Activated T-helper 1 cell treated with anti-CD3 and anti-CD28 coated beads, Interleukin-12 subunit alpha, Interleukin-12 subunit beta, Interleukin-2, Interleukin-4 antibody, amounts not matched to agents 30 ng/mL and 10 ng/mL and 1 ng/mL, durations not matched to agents 14 hours and 24 hours and 36 hours (primary cell): ENCODE measurements around the gene STX7. TPM values are rescaled to one million over a fixed set of nuclear protein-coding genes. Genes with fewer than 3 reads are reported as not detected.
"Not testable (repeated sequence)": the region's sequence is repeated elsewhere in the genome, so short reads cannot be mapped to it uniquely, and the experiment has no call there.

ENCODE experiments used
- DNase-seq: peaks from one replicate; pipeline ENCODE4 v3.0.0; 2021; ENCODE audit warnings: low spot score
- H3K27ac Mint-ChIP-seq: one replicate; pipeline ENCODE4 v1.8.0; 2021; ENCODE audit warnings: mild to moderate bottlenecking, mixed read lengths
- H3K27me3 Mint-ChIP-seq: one replicate; pipeline ENCODE4 v1.8.0; 2022; ENCODE audit warnings: mild to moderate bottlenecking, moderate library complexity, mixed read lengths; ENCODE audit not compliant: insufficient read depth
- H3K36me3 Mint-ChIP-seq: one replicate; pipeline ENCODE4 v1.8.0; 2021; ENCODE audit warnings: low read depth, mixed read lengths
- H3K4me1 Mint-ChIP-seq: one replicate; pipeline ENCODE4 v1.8.0; 2021; ENCODE audit warnings: low read depth, mixed read lengths
- H3K4me3 Mint-ChIP-seq: one replicate; pipeline ENCODE4 v1.8.0; 2021; ENCODE audit warnings: mild to moderate bottlenecking, moderate library complexity, mixed read lengths
- H3K9me3 Mint-ChIP-seq: one replicate; pipeline ENCODE4 v1.8.0; 2021; ENCODE audit warnings: mixed read lengths
- intact Hi-C: fragments of 100-400 bp; cut with micrococcal nuclease; formaldehyde crosslinking; loops from one replicate; pipeline ENCODE4 v1.15.1; 2024
- total RNA-seq: library from RNA; stranded (reverse); gene quantifications from 2 replicates; pipeline ENCODE4 v1.2.3, GENCODE V29; 2022

Gene STX7
- total RNA-seq: 17.3 and 17.5 TPM in 2 replicates

GRCh38 chr6:132512638-132513632 is at the start of gene STX7:
STX7 (minus strand) TSS chr6:132513116; CDS start chr6:132503530, 9,586 bp downstream.
- intact Hi-C loops: loop anchor here (1.0 to 2.0 kb wide), 3 partner anchors 18 to 301 kb away; partner anchors contain the start of gene RPS12

DNA sequence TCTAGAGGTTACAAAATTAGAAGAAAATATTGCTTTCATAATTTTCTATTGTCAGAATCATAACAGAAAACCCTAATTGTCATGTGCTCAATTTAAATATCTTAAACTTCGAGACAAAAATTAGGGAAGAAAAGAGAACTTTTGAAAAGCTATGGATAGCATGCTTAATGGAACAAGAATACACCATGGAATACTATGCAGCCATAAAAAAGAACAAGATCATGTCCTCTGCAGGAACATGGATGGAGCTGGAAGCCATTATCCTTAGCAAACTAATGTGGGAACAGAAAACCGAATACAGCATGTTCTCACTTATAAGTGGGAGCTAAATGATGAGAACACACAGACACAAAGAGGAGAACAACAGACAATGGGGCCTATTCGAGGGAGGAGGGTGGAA is 47.2 kb upstream of the STX7 start:
- H3K4me3 Mint-ChIP-seq, H3K36me3 Mint-ChIP-seq, H3K9me3 Mint-ChIP-seq, DNase-seq, H3K27ac Mint-ChIP-seq, H3K27me3 Mint-ChIP-seq, H3K4me1 Mint-ChIP-seq, intact Hi-C loops: not testable (repeated sequence)

More at GRCh38 chr6:132512638-132513632, at the start of gene STX7:
- peaks cover 4% of the 10 kb centered on the region for H3K36me3 Mint-ChIP-seq
- DNase-seq: peak; percentile 83
- no peaks in the 10 kb centered on the region for H3K9me3 Mint-ChIP-seq
- H3K4me3 Mint-ChIP-seq: peak within 1 kb of the TSS; percentile 97
- H3K27me3 Mint-ChIP-seq: peaks cover 20% of the 10 kb centered on the region
- H3K4me1 Mint-ChIP-seq: peaks cover 25% of the 10 kb centered on the region
- peak within 1 kb of the TSS; percentile 93 for H3K27ac Mint-ChIP-seq

DNA sequence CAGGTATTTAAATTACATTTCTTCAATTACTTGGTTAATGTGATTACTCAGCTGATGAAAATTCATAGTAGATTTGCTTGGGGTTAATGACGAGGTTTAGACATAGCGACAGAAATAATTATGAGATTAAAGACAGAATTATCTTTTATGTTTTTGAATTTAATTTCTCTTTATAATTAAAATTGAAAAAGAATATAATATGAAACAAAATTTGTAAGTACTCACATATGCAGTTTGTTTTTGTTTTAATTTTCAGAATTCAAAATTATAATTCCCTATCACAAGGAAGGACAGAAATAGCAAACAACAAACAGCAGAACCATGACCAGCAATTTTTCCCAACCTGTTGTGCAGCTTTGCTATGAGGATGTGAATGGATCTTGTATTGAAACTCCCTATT is 39.5 kb upstream of the STX7 start, which contains the start of gene TAAR8:
Gene TAAR8 (plus strand): TSS at position 301 of the 400 bp plus-strand sequence. CDS start 21 bp downstream, at position 322.
- H3K27ac Mint-ChIP-seq: no peak within 1 kb of the TSS
- H3K27me3 Mint-ChIP-seq: peaks cover 19% of the 10 kb centered on the region
- H3K9me3 Mint-ChIP-seq: no peaks in the 10 kb centered on the region
- no peaks in the 10 kb centered on the region for H3K4me1 Mint-ChIP-seq
- H3K4me3 Mint-ChIP-seq: no peak within 1 kb of the TSS
- H3K36me3 Mint-ChIP-seq: no peaks in the 10 kb centered on the region
- no peak for DNase-seq
- intact Hi-C loops: no loop called here

- Mint-ChIP-seq H3K4me3 (no peak overlapping the region), H3K27ac (no peak overlapping the region), H3K36me3 (no peaks in the 10 kb centered on the region), H3K4me1 (no peaks in the 10 kb centered on the region), H3K27me3 (peaks cover 14% of the 10 kb centered on the region), H3K9me3 (no peaks in the 10 kb centered on the region)
- DNase-seq: no peak
- intact Hi-C loops: no loop called here
Measured at GRCh38 chr6:132551214-132551613, 38.3 kb upstream of the STX7 start.

- Mint-ChIP-seq H3K4me1 (no peaks in the 10 kb centered on the region), H3K9me3 (no peaks in the 10 kb centered on the region), H3K36me3 (no peaks in the 10 kb centered on the region), H3K27ac (no peak overlapping the region), H3K4me3 (no peak overlapping the region), H3K27me3 (peaks cover 19% of the 10 kb centered on the region)
- no peak for DNase-seq
- intact Hi-C loops: no loop called here
Measured at GRCh38 chr6:132548746-132549463, 36.0 kb upstream of the STX7 start.

DNA sequence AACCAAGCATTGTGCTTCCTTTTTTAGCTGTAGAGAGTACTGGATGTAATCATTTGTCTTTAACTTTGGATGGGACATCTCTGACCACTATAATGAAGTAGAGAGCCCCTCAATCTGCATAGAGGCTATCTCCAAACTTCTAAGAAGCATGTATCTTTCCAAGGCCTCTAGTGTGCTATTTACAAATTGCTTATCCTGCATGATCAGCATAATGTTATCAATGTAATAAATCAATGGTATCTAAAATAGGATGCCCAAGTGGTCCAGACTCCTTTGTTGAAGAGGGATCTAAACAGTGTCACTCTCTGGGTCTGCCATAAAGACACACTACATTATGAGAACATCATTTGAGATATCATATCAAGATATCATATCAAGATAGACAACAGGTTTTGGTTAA is 31.9 kb upstream of the STX7 start:
- peaks cover 26% of the 10 kb centered on the region for H3K27me3 Mint-ChIP-seq
- no peak for DNase-seq
- no peaks in the 10 kb centered on the region for H3K9me3 Mint-ChIP-seq
- H3K36me3 Mint-ChIP-seq: no peaks in the 10 kb centered on the region
- intact Hi-C loops: no loop called here
- no peak overlapping the region for H3K27ac Mint-ChIP-seq
- no peaks in the 10 kb centered on the region for H3K4me1 Mint-ChIP-seq
- no peak overlapping the region for H3K4me3 Mint-ChIP-seq

DNA sequence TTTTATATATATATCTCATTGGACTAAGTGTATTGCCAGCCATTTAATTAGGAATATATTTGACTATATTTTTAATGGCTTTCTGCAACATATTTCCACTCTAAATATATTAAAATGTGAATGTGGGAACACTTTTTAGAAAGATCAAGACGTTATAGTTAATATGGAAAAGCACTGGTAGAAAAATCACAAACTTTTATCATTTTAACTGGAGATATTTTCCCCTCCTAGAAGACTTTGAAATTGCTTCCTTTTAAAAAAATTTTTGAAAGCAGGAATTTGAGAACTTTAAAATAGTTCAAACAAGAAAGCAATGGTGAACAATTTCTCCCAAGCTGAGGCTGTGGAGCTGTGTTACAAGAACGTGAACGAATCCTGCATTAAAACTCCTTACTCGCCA is 25.1 kb upstream of the STX7 start, which contains the start of gene TAAR9:
Gene TAAR9 (plus strand): TSS at position 301 of the 400 bp plus-strand sequence. CDS start 13 bp downstream, at position 314.
- Mint-ChIP-seq H3K9me3 (no peaks in the 10 kb centered on the region), H3K4me1 (no peaks in the 10 kb centered on the region), H3K27ac (no peak within 1 kb of the TSS), H3K27me3 (peaks cover 33% of the 10 kb centered on the region), H3K4me3 (no peak within 1 kb of the TSS), H3K36me3 (no peaks in the 10 kb centered on the region)
- DNase-seq: no peak
- intact Hi-C loops: no loop called here

DNA sequence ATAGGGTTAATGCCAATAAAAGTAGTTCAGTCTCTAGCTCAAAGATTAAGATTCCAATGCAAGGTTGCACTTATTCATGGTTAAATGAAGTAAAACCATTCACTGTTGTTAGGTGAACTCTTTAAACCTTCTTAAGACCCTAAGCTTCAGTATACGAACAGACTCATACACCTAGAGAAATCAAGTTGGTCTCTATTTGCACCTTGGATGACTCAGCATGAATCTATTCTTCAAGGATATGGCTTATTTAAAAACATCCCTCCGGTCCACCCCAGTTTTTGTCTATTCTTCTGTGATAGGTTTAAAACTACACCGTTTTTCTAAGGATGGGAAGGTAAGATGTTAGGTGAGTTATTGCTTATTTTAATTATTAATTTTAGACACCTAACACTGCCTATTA is 24.2 kb upstream of the STX7 start:
- Mint-ChIP-seq H3K27me3 (peaks cover 33% of the 10 kb centered on the region), H3K9me3 (no peaks in the 10 kb centered on the region), H3K4me3 (no peak overlapping the region), H3K4me1 (no peaks in the 10 kb centered on the region), H3K27ac (no peak overlapping the region), H3K36me3 (no peaks in the 10 kb centered on the region)
- intact Hi-C loops: no loop called here
- DNase-seq: no peak

- not testable (repeated sequence) for H3K36me3 Mint-ChIP-seq, H3K4me1 Mint-ChIP-seq, H3K27ac Mint-ChIP-seq, H3K9me3 Mint-ChIP-seq, H3K4me3 Mint-ChIP-seq, DNase-seq
- peaks cover 24% of the 10 kb centered on the region for H3K27me3 Mint-ChIP-seq
- intact Hi-C loops: loop anchor here (5.0 kb wide), 3 partner anchors 133 to 428 kb away; partner anchors contain the start of gene RPS12
Measured at GRCh38 chr6:132534546-132534945, 21.6 kb upstream of the STX7 start.

DNA sequence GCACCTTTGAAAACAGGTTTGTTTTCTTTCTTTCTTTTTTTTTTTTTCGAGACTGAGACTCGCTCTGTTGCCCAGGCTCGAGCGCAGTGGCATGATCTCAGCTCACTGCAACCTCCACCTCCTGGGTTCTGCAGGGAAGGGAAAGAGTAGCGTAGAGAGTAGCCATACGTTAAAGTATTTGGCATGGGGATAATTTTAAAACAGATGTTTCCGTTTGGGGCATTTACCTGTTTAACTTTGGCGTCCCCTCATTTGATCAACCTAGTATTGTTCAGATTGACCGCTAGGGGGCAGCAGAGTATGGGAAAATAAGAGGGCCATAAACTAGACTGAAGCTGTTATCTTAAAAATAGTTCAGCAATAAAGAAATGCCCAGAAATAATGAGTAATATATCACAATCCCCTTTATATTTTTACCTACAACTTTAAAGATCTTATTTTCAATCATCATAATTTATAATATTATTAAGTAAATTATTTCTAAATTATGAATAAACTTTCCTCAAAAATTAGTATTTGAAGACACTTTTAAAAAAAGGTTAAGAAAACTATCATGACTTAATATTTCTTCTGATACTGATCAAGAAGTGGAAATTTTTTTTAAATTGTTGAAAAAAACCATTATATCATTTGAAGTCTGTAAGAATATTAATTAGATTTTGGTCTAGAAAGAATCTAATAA is 17.5 kb upstream of the STX7 start:
- Mint-ChIP-seq H3K4me3 (no peak overlapping the region), H3K36me3 (no peaks in the 10 kb centered on the region), H3K9me3 (no peaks in the 10 kb centered on the region), H3K4me1 (no peaks in the 10 kb centered on the region), H3K27ac (no peak overlapping the region), H3K27me3 (peaks cover 29% of the 10 kb centered on the region)
- intact Hi-C loops: loop anchor here (1.0 to 5.0 kb wide), 7 partner anchors 137 to 1023 kb away; partner anchors contain the start of genes RPS12 and SLC18B1
- DNase-seq: peak; percentile 45

DNA sequence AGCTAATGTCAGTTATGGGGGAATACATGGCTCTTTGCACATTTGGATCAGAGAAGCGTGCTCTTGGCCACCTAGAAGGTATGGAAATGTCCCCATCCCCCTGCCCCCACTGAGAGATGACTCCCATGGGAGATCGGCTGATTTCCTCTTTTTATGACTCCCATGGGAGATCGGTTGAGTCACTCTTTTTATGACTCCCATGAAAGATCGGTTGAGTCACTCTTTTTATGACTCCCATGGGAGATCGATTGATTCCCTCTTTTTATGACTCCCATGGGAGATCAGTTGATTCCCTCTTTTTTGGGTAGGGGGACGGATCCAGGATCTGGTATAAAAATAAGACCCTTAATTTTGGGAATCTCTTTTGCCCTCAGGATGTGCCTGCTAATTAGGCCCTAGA is 14.9 kb upstream of the STX7 start:
- peaks cover 37% of the 10 kb centered on the region for H3K27me3 Mint-ChIP-seq
- H3K9me3 Mint-ChIP-seq: no peaks in the 10 kb centered on the region
- H3K36me3 Mint-ChIP-seq: no peaks in the 10 kb centered on the region
- no peak overlapping the region for H3K4me3 Mint-ChIP-seq
- intact Hi-C loops: no loop called here
- no peaks in the 10 kb centered on the region for H3K4me1 Mint-ChIP-seq
- DNase-seq: no peak
- no peak overlapping the region for H3K27ac Mint-ChIP-seq

DNA sequence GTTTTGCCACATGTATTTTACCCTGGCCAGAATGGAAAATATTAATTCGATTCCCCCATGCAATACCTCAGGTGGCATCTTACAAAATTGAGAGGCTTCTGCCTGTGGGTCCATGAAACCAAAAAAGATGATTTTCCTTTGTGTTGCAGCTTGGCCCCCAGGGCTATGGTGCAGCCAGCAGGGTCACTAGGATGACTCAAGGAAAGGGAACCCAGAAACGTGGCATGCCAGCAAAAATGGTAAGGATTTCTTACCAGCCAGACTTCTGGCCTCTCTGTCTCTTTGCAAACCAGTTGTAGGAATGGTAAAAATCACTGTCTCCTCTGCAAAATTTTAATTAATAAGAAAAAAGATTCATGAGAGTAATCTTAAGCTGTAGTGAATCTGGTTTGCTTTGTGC is 13.5 kb upstream of the STX7 start:
- no peak for DNase-seq
- Mint-ChIP-seq H3K4me3 (no peak overlapping the region), H3K4me1 (no peaks in the 10 kb centered on the region), H3K27me3 (peaks cover 47% of the 10 kb centered on the region), H3K36me3 (no peaks in the 10 kb centered on the region), H3K9me3 (no peaks in the 10 kb centered on the region), H3K27ac (no peak overlapping the region)
- intact Hi-C loops: no loop called here
